NCI-H2196 treated with DMSO at 0.1 percent for 48 hours (cell line): ENCODE measurements around the gene BEAN1.

Experiments used
- DNase-seq: peaks from one replicate; lab custom pipeline; 2025; ENCODE audit not compliant: unreplicated experiment; lab: John Stamatoyannopoulos, UW

The BEAN1 gene

DNA sequence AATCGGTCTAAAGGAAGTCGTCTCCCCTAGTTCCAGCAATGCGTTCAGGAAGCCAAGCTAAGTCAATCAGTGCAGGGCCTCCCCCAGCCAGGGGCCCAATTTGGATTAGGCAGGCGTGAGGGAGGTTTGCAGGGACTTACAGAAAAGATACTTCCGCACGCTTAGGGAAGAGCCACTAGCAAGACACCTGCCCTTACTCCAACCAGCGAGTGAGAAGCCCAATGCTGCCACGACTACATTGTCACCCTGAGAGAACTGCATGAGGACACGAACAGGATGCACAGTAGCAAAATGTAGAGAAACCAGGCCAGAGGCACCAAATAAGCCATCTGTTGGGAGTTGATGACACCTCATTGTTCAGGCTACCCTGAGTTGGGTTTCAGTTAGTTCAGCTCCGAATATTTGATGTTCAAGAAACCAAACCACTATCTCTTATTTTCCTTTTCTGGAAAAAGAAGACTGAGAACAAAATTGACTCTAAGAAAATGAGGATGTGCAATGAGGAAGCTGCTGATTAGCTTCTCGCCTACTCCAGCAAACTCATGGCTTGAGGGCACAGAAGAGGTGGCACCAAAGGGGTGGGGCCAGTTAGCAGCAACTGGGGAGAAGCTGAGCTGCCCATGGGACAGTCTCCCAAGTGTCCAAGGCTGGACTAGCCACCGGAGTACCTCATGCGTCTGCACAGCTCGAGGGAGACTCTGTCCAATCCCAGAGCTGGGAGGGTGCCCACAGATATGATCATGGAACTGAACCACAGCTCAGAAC, 93.5 kb downstream of the BEAN1 start:
- DNase-seq: no peak

DNA sequence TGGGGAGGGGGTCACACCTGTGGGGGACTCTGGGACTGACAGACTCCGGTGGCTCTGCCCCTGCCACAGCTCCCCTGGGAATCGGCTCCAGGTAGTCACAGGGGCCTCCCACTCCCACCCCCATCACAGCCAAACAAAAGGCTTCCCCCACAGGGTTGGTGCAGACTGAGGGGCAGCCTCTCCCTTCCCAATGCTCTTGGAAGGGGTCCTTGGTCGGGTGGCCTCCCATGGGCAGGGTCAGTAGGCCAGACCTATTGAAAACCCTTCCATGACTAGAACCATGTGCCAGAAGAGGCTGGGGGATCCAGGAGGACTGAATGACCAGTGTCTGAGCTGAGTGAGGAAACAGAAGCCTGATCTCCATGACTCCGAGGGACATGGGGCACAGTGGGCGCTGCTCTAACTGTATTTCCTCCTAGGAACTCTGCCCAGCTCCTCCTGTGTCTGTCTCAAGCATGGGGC, 94.2 kb downstream of the BEAN1 start:
- no peak for DNase-seq

- no peak for DNase-seq
Observed at GRCh38 chr16:66521951-66522771, 95.1 kb downstream of the BEAN1 start.

GRCh38 chr16:66522816-66523590, 95.9 kb downstream of the BEAN1 start:
- no peak for DNase-seq

- no peak for DNase-seq
Observed at GRCh38 chr16:66523861-66524354, 96.8 kb downstream of the BEAN1 start.

DNA sequence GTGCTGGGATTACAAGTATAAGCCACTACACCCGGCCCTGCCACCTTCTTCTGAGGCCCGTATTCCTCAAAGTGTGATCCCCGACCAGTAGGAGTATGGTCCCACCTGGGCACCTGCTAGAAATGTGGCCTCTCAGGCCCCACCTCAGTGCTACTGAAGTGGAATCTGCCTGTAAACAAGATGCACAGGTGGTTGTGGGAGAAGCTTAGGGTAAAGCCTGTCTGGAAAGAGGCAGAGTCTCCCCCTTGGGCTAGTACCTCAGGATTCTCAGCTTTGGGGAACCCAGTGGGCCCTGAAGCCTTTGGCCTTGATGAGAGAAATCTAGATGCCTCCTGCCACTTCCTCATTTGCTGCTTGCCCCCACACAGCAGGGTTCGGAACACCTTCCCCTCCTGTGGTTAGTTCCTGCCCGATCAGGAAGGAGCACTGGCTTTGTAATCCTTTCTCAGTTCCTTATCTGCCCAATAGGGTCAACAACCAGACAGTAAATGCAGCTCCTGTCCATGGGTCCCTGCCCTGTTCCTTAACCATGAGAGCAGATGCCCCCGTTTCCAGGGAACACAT, 97.6 kb downstream of the BEAN1 start:
- DNase-seq: no peak

- DNase-seq: no peak
Observed at GRCh38 chr16:66525396-66526180, 98.5 kb downstream of the BEAN1 start.

- DNase-seq: no peak
Observed at GRCh38 chr16:66528294-66528693, 101.2 kb downstream of the BEAN1 start.

- no peak for DNase-seq
Observed at GRCh38 chr16:66529475-66529874, 102.4 kb downstream of the BEAN1 start.
